ENCODE data around the gene MEA1.
"Not testable (repeated sequence)": the region's sequence is repeated elsewhere in the genome, so short reads cannot be mapped to it uniquely, and the experiment has no call there.

MEA1 gene

DNA sequence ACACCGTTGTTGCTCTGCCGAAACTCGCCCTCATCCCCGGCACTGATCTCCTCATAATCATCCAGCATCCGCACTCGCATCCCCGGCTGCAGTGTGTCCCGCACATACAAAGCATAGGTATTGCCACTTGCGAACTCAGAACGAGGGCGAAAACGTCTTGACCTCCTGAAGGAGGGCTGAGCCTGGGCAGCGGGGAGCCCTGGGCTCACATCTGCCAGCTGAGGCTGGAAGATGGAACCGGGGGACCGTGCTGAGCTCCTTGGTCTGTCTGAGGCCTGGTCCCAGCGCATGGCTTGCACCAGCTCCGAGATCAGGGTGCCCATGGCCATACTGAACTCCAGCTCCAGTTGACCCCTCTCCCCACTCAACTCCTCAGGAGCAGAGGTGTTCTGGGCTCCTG lies 37.2 kb upstream of the MEA1 start:
- DNase-seq (ENCODE audit: low read depth) = no peak
- TF ChIP-seq, protein P1, sequence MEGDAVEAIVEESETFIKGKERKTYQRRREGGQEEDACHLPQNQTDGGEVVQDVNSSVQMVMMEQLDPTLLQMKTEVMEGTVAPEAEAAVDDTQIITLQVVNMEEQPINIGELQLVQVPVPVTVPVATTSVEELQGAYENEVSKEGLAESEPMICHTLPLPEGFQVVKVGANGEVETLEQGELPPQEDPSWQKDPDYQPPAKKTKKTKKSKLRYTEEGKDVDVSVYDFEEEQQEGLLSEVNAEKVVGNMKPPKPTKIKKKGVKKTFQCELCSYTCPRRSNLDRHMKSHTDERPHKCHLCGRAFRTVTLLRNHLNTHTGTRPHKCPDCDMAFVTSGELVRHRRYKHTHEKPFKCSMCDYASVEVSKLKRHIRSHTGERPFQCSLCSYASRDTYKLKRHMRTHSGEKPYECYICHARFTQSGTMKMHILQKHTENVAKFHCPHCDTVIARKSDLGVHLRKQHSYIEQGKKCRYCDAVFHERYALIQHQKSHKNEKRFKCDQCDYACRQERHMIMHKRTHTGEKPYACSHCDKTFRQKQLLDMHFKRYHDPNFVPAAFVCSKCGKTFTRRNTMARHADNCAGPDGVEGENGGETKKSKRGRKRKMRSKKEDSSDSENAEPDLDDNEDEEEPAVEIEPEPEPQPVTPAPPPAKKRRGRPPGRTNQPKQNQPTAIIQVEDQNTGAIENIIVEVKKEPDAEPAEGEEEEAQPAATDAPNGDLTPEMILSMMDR (IDR thresholded peaks at IDR 0.05; ENCODE audit: insufficient read depth, low read depth, low read length, missing control alignments) = no peak
- no peak overlapping the region for H3K4me3 ChIP-seq (ENCODE audit: low read length)

DNA sequence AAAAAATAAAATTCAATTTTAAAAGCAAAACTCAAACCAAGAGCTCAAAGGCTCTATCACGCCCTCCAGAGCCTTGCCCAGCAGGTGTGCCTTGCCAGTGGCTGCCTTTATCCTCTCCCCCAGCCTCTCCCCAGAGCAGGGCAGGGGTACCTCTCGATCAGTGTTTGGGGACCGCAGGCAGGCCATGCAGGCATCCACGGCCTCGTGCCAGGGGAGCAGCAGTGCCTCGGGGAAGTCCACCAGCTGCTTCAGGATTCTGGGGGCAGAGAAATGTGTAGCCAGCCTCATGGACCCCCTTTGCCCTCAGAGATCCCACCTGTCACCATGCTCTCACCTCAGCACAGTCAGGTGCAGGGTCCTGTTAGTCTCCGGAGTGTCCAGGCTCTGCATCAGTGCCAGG lies 34.3 kb upstream of the MEA1 start:
- DNase-seq (ENCODE audit: low read depth) = no peak
- TF ChIP-seq, protein P1 (IDR thresholded peaks at IDR 0.05; ENCODE audit: insufficient read depth, low read depth, low read length, missing control alignments) = no peak
- no peak overlapping the region for H3K4me3 ChIP-seq (ENCODE audit: low read length)

DNA sequence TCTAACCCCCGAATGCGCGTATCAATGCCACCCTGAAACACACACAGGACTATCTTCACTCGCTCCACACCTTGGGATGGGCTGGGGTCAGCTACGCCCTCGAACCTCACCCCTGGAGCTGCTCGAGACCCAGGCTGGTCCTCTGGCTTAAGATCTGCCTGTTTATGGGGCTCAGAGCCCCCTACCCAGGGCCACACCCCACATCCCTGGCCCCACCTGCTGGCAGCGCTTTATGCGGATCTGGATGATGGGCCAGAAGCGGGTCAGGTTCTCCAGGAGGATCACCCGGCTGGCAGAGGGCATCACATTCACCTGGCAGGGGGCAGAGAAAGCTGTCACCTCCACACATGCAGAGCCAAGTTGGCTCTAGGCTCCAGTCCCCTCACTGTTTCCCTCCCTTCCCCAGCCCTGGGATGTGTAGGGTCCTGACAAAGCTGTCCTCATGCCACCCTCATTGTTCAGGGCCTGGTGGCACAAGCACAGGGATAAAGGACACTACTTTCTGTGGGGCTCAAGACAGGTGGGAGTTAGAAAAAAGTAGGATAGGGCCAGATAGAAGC lies 31.7 kb upstream of the MEA1 start:
- DNase-seq (ENCODE audit: low read depth) = no peak
- no peak overlapping the region for H3K4me3 ChIP-seq (ENCODE audit: low read length)
- TF ChIP-seq, protein P1 (IDR thresholded peaks at IDR 0.05; ENCODE audit: insufficient read depth, low read depth, low read length, missing control alignments) = no peak

DNA sequence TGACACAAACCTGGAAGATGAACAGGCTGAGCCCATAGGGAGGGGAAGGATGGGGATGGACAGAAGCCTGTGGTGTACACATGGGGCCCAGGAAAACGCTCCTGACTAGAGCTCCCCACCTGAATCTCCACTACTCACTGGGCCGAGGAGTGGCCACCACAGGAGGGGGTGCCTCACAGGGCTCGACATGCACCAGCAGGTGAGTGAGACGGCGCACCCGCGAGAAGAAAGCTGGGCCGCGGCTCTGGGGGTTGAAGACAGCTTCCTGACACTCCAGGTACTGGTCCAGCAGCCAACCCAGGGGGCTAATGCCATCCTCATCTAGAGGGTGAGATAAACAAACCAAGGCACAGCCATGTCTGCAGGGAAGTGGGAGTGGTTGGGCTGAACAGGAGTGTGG lies 29.6 kb upstream of the MEA1 start:
- no peak overlapping the region for H3K4me3 ChIP-seq (ENCODE audit: low read length)
- TF ChIP-seq, protein P1 (IDR thresholded peaks at IDR 0.05; ENCODE audit: insufficient read depth, low read depth, low read length, missing control alignments) = no peak
- no peak for DNase-seq (ENCODE audit: low read depth)

DNA sequence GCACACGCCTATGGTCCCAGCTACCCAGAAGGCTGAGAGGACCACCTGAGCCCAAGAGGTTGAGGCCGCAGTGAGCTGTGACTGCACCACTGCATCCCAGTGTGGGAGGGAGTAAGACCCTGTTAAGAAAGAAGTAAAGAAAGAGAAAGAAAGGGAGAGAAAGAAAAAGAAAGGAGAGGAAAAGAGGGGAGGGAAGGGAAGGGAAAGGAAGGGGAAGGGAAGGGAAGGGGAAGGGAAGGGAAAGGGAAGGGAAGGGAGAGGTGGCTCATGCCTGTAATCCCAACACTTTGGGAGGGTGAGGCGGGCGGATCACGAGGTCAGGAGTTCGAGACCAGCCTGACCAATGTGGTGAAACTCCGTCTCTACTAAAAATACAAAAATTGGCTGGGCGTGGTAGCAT lies 27.7 kb upstream of the MEA1 start:
- H3K4me3 ChIP-seq (ENCODE audit: low read length); DNase-seq (ENCODE audit: low read depth): not testable (repeated sequence)

DNA sequence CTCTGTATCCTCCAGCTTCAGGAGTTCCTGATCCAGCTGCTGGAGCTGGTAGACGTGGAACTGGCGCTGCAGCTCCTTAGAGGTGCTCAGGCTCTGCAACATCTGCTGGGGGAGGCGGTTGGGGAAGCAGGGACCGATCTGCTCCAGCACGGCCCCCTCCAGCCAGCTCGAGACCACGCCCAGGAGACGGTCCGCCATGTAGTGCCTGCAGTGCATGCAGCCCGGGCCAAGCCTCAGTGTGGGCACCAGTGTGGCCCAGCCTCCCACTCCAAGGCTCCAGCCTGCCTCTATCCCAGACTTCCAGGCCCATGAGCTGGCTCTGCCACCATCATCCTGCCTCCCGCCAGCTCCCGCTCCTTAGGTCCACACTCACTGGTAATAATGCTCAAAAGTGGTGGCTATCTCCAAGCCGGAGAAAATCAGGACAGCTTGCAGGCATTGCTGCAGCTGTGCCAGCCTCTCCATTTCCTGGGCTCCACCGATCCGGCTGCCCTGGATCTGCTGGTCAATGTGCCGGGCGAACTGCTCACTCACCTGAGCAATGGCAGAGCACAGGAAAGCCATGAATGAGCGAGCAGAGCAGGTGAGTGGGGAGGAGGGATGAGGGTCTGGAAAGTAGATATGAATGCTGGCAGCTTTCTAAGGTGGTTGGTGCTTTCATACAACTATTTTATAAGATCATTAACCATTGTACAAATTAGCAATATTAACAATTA lies 27.0 kb upstream of the MEA1 start:
- DNase-seq (ENCODE audit: low read depth) = no peak
- TF ChIP-seq, protein P1 (IDR thresholded peaks at IDR 0.05; ENCODE audit: insufficient read depth, low read depth, low read length, missing control alignments) = no peak
- no peak overlapping the region for H3K4me3 ChIP-seq (ENCODE audit: low read length)

DNA sequence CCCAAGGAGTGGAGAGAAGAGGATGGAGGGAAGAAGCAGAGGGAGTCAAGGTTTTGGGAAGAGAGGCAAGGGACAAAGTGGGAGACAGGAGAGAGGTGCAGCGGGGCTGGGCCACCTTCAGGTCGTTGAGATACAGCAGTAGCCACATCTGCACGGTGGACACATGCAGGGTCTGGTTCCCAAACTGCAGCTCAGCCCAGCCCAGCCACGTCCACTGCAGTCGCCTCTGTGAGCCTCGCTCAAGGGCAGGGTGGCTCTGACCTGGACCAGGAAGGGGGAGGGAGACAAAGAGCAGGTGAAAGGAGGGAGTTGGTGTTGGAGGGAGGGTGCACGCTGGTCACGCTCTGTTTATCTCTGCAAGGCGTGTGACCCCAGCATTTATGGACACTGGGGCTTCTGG lies 25.0 kb upstream of the MEA1 start:
- H3K4me3 ChIP-seq (ENCODE audit: low read length) = no peak overlapping the region
- DNase-seq (ENCODE audit: low read depth) = no peak
- TF ChIP-seq, protein P1 (IDR thresholded peaks at IDR 0.05; ENCODE audit: insufficient read depth, low read depth, low read length, missing control alignments) = no peak
